ENCODE measurements around the gene POLQ. TPM values are rescaled to one million over a fixed set of nuclear protein-coding genes. Genes with fewer than 3 reads are reported as not detected.
"Not testable (repeated sequence)": the region's sequence is repeated elsewhere in the genome, so short reads cannot be mapped to it uniquely, and the experiment has no call there.

The POLQ gene
- total RNA-seq, 1 experiment from 2014 or later: 8.7 TPM

GRCh38 chr3:121514496-121514895, 31.3 kb downstream of the POLQ start:
- no peak for DNase-seq (ENCODE audit: low spot score)

GRCh38 chr3:121508389-121508788, 37.4 kb downstream of the POLQ start:
- DNase-seq (ENCODE audit: low spot score): no peak

DNA sequence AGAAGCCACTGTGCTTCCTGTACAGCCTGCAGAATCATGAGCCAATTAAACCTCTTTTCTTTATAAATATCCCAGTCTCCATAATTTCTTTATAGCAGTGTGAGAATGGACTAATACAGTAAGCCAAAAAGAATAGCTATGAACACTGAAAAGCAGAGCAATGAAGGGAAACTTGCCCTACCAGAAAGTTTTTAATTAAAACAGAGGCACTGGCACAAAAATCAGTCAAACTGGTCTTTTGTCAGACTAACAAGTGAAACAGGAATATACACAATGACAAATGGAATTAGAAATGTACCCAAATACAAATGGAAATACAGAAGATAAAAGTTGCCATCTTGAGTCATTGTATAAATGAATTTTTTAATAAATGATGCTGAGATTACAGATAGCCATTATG, 40.5 kb downstream of the POLQ start:
- no peak for DNase-seq (ENCODE audit: low spot score)

DNA sequence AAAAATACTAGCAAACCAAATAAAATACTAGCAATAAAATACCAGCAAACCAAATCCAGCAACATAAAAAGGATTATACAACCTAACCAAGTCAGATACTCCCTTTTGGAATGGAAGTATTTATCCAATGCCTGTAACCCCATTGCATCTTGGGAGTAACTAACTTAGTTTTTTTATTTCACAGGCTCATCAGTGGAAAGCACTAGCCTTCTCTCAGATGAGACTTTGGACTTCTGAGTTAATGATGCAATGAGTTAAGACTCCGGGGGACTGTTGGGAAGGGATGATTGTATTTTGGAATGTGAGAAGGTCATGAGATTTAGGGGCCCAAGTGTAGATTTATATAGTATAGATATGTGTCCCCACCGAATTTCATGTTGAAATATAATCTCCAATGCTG, 41.2 kb downstream of the POLQ start:
- DNase-seq (ENCODE audit: low spot score): no peak

DNA sequence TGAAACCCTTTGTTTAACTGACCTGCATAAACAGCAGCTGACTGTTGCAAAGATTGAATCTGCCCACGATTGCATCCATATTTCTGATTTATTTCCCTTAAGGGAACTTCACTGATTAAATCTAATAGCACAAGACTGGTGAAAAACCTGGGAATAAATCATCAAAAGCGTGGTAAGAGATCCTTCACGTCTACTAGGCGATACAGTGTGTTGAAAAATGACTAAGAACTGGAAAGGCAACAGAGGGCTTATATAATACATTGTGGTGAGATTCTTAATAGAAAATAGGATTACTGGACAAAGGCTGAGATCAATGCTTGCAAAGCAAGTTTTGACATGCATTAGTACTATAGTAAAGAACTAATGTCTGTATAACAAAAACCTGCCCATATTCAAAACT, 49.0 kb downstream of the POLQ start:
- DNase-seq (ENCODE audit: low spot score): no peak

- DNase-seq (ENCODE audit: low spot score): no peak
Observed at GRCh38 chr3:121493431-121493830, 52.4 kb downstream of the POLQ start.

DNA sequence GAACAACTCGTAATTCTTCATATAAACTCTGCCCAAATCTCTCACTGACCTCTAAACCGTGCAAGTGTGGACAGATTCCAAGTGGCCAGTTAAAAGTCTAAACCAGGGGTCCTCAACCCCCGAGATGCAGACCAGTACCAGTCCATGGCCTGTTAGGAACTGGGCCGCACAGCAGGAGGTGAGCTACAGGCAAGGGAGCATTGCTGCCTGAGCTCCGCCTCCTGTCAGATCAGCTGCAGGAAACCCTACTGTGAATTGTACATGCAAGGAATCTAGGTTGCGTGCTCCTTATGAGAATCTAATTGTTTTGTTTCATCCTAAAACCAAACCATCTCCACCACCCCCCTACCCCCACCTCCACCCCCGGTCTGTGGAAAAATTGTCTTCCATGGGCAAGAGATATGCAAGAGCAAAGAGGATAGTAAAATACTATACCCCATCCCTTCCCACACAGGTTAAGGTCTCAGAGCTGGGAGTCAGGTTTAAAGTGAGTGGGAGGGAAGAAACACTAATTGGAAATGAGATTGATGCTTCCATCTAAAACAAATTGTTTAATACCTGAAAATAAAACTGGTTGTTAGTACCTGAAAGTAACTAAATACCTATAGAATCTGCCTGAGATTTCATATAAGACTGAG, 54.0 kb downstream of the POLQ start:
- no peak for DNase-seq (ENCODE audit: low spot score)

DNA sequence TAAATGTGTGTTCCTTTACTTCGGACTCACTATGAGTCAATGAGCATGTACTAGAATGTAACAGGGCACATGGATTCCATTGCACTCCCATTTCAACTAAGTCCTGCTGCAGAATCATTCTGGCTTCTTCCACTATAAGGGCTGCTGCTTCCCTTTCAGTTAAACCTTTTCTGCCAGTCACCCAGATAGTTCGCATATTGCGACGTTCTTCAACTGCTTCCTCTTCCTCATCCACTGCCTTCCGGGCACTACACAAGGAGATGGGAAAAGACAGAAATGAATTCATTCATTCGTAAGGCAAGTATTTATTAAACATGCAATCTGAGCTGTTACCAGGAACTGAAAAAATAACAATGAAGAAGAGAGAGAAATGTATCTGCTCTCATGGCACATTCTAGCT, 55.6 kb downstream of the POLQ start:
- DNase-seq (ENCODE audit: low spot score): no peak

DNA sequence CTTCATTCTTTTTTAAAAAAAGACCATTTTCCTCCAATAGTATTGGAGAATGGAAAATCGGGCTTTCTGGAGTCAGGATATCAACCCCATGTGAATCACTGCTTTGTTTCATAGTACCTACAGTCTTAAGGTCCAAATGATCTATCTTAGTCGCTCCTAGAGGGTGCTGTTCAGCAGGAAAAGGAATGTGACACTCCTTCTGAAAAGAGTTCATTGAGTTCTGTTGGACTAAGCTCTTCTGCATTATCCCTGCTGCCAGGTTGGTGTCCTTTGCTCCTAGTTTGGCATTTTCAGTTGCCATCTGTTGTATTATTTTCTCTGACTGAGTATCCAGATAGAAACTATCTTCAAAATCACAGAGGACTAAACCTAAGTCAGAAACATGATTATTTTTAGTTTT, 57.2 kb downstream of the POLQ start:
- DNase-seq (ENCODE audit: low spot score): no peak

DNA sequence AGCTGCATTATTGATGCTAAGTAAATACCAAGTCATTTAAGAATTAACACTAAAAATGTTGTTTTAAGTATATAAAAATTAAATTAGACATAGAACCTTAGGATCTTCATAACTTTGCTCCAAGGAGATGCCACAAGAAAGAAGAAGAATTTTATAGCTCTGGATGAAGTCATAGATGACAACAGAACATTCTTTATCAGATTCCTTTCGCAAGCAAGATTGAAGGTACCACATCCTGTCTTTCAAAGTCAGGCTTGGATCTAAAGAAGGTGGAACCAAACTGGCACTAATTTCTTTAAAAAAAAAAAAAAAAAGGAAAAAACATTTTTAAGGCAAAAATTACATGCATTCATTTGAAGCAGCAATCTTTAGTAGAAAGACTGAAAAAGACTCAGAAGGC, 62.5 kb downstream of the POLQ start:
- DNase-seq (ENCODE audit: low spot score): no peak

DNA sequence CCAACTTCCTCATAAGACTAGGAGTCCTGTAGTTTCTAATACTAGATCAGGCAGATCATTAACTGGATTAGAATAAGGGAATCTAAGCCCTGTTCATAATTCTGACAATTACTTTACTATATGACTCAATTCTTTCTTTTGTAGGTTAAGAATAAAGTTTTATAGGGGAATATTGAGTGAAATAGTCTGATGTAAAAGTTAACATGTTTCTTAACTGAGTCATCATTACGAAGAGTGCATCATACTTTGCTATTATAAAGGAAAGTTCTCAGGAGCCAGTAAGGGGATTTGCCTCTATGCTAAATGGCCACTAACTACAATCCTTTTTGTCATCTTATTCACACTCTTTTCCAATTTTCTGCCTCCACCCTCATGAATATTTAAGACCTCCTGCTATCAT, 63.1 kb downstream of the POLQ start:
- no peak for DNase-seq (ENCODE audit: low spot score)

- no peak for DNase-seq (ENCODE audit: low spot score)
Observed at GRCh38 chr3:121481106-121481880, 64.5 kb downstream of the POLQ start.

- no peak for DNase-seq (ENCODE audit: low spot score)
Observed at GRCh38 chr3:121477589-121477988, 68.2 kb downstream of the POLQ start.

DNA sequence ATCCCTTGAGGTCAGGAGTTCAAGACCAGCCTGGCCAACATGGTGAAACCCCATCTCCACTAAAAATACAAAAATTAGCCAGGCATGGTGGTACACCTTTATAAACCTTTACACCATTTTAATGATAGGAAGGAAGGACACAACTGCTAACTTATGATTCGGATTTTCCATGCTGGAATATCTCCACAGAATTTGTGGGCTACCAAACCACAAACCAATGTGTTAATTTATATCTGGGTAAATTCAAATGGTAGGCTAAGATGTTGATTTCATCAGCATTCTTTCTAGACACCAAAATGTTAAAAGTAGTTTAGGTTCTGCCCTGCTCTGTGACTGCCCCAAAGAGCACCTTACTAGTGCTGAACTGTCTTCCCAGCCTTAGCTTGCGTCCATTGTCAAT, 72.8 kb downstream of the POLQ start:
- no peak for DNase-seq (ENCODE audit: low spot score)

GRCh38 chr3:121467085-121467484, 78.7 kb downstream of the POLQ start:
- no peak for DNase-seq (ENCODE audit: low spot score)

DNA sequence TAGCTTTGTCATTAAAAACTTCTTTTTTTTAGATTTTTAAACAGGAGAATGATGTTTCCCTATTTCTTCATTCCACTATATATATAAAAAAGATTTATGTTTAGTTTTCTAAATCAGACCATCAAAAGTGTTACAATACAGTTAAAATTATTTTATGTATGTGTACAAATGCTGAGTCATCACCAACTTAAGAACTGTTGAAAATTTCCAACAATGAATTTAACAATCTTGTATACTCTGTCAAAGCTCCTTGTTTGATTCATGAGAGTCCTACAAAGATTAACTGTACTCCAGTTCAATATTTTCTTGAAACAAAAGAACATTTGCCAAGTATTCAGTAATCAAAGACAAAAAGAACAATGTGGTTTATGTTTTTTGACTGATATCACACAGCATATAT, 82.0 kb downstream of the POLQ start:
- DNase-seq (ENCODE audit: low spot score): no peak

DNA sequence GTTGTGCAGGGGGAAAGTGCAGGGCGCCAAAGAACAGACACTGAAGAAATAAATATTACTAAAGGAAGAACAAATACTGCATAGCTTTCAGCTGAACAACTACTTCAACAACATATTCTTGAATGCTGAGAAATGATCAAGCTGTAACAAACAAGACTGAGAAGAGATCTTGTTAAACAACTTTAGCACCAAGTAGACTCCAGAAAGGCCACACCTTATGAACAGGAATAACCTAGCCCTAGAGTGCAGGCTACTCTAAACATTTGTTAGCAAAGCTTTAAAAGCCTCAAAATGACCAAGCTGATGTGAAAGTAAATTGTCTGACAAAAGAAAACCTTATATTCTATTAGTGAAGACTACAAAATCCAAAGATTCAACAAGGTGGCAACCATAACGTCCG, 83.2 kb downstream of the POLQ start:
- no peak for DNase-seq (ENCODE audit: low spot score)

GRCh38 chr3:121451752-121452151, 94.0 kb downstream of the POLQ start:
- not testable (repeated sequence) for DNase-seq (ENCODE audit: low spot score)

GRCh38 chr3:121443456-121443855, 102.3 kb downstream of the POLQ start:
- DNase-seq (ENCODE audit: low spot score): no peak

GRCh38 chr3:121436641-121437040, 109.1 kb downstream of the POLQ start:
- DNase-seq (ENCODE audit: low spot score): no peak

DNA sequence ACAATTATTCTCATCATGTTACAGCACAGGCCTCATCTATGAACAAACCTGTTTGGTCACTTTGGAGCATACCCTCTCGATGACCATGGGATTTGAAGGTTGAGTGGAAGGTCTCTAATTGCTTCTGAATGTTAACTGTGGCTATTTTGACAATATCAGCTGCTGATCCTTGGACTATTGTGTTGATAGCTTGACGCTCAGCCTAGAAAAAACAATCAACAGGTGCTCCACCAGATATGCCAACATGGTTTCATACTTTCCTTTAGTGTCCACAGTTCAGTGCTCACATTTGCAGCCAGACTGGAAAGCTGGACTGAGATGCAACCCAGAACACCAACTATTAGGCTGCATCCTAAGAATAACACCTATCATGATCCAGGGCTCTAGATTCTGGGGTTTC, 109.7 kb downstream of the POLQ start:
- DNase-seq (ENCODE audit: low spot score): no peak

DNA sequence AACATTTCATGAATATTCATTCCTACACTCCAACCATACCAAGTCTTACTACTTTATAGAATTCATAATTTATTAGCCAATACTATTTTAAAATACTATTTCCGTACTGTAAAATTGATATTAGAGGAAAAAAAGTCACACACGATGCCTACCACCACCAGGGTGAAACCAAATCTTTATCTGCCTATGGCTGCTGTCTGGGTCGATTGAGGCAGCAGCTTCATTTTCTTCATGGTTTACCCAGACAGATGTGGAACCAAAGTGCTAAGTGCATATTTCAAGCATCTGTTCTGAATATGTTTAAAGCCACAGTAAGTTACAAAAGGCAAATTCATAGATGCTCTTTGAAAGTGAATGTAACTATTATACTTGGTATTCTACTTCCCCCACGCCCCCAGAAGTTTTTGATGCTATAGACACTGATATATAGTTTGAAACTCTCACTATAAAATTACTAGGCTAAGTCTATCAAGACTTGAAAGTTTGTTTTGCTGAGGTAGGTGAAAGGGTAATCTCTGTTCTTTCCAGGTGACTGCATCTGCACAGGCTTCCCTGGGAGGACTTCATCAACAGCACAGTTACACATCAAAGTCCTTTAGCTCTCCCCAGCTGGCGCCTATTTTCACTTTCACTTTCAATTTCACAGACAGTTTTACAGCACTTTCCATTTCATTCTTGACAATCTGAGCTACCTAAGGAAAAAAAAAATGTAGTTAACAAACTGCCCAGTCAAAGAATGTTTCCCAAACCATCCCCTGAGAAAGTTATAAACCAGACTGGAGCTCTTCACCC, 113.9 kb downstream of the POLQ start:
- DNase-seq (ENCODE audit: low spot score): peak; percentile 57

All from HT-29 (cell line).